Heart right ventricle (tissue), 16 donors: ENCODE data around the gene RGL1. TPM values are rescaled to one million over a fixed set of nuclear protein-coding genes. Genes with fewer than 3 reads are reported as not detected.

Experiments used
- ATAC-seq, 8 donors: fragments of 200-7000 bp; cut with Tn5 transposase; one replicate each; pipeline ENCODE4 v1.9.1; 2020; ENCODE audit warnings: mild to moderate bottlenecking in 8 of 8, moderate library complexity in 8 of 8, moderate number of reproducible peaks in 1 of 8
- DNase-seq, 2 donors: peaks; one replicate each; pipeline ENCODE4 v3.0.0-alpha.2; 2020
- H3K27ac ChIP-seq, 10 donors: fragments of 200-600 bp; sonication (generic) in 2 of 10; one replicate each; pipeline versions ENCODE4 v1.5.0 to v1.8.0; 2020 to 2022; ENCODE audit warnings: mild to moderate bottlenecking in 3 of 10
- H3K27me3 ChIP-seq, 7 donors: fragments of 200-600 bp; one replicate each; pipeline ENCODE4 v1.8.0; 2021 to 2022; ENCODE audit warnings: mild to moderate bottlenecking in 2 of 7
- H3K36me3 ChIP-seq, 9 donors: fragments of 200-600 bp; sonication (generic) in 1 of 9; one replicate each; pipeline versions ENCODE4 v1.5.0 to v1.8.0; 2020 to 2022; ENCODE audit warnings: mild to moderate bottlenecking in 2 of 9
- H3K4me1 ChIP-seq, 9 donors: fragments of 200-600 bp; sonication (generic) in 1 of 9; one replicate each; pipeline versions ENCODE4 v1.5.0 to v1.8.0; 2020 to 2022; ENCODE audit warnings: mild to moderate bottlenecking in 4 of 9
- H3K4me3 ChIP-seq, 10 donors: fragments of 200-600 bp; sonication (generic) in 2 of 10; one replicate each; pipeline versions ENCODE4 v1.5.0 to v1.8.0; 2020 to 2022; ENCODE audit warnings: mild to moderate bottlenecking in 7 of 10, moderate library complexity in 2 of 10
- H3K9me3 ChIP-seq, 11 donors: fragments of 200-600 bp in 10 of 11; sonication (generic) in 2 of 11; one replicate each; pipeline versions ENCODE4 v1.5.0 to v1.8.0; 2013 to 2022; ENCODE audit warnings: mild to moderate bottlenecking in 2 of 11, control low read depth in 1 of 11, moderate library complexity in 1 of 11
- WGBS, 2 donors: extraction: QIAGEN DNeasy Blood & Tissue Kit; methylation state at CpG; one replicate each; pipeline ENCODE4 v1.1.7; 2013; ENCODE audit warnings: inconsistent platforms in 1 of 2; 5-methylcytosine and 5-hydroxymethylcytosine counted together
- intact Hi-C, 10 donors: fragments of 100-400 bp; cut with DNase I; formaldehyde crosslinking; loops; one replicate each; pipeline versions ENCODE4 v1.11.1 to v1.14.2; 2022
- polyA plus RNA-seq, 2 donors: library from polyadenylated mRNA; stranded (reverse); fragments of 200-250 nt; gene quantifications; one replicate each; pipeline ENCODE4 v1.2.3, GENCODE V29; 2013
- total RNA-seq, 10 donors: library from RNA; stranded (reverse); fragmentation: NEBNext Ultra II Directional in 3 of 10; extraction: Animal tissue kit (Norgen Biotek cat#: 25700) in 3 of 10; gene quantifications; one replicate each; pipeline versions ENCODE4 v1.2.1 to v1.2.4, GENCODE V29; 2021 to 2023
- TF ChIP-seq, protein P1 (sequence below), 9 donors: fragments of 200-600 bp; sonication (generic) in 2 of 9; IDR thresholded peaks; one replicate each; pipeline versions ENCODE4 v1.5.0 to v1.8.0; 2021 to 2022; ENCODE audit warnings: antibody characterized with exemption in 9 of 9, mild to moderate bottlenecking in 5 of 9, moderate library complexity in 1 of 9
- donor health status: Arrhythmogenic right ventricular cardiomyopathy.
- donor health status: ischemic (EF 13 %, LVEDD 7.1; RV severe dilation, severe dysfunction).
- donor health status: healthy with polysubstance abuse.
- donor health status: DM: no; HTN: yes; CAD: no.
- donor health status: DM: no; HTN: no; CAD: no.
- donor health status: ischemic (EF 25% LVEDD 6.9; RV normal size, moderate dysfunction).
- donor health status: ischemic (EF 25% LVEDD 5.7; RV mildly dilated, moderate dysfunction).
- donor health status: healthy.
- donor health status: DM: yes; HTN: yes; CAD: no.
- donor health status: Ischemic cardiomyopathy.
- donor health status: ischemic (EF 35%, LVEDD 5.7; RV mildly dilated, moderate dysfunction).
- donor health status: nonischemic (EF 11% LVEDD 7.7; RV severe dilation, severe dysfunction).
- donor health status: DM: yes; HTN: yes; CAD: no.
- donor health status: PGD.
- donor health status: ischemic (EF 29% LVEDD 5.4; RV normal size, mild dysfunction).
- donor health status: nonischemic (EF 23%, LVEDD 6.1; RV moderate dilation, normal function).

Gene RGL1
- total and polyA plus RNA-seq, 12 donors: 3.8 to 33.4 (median 18.4) TPM

DNA sequence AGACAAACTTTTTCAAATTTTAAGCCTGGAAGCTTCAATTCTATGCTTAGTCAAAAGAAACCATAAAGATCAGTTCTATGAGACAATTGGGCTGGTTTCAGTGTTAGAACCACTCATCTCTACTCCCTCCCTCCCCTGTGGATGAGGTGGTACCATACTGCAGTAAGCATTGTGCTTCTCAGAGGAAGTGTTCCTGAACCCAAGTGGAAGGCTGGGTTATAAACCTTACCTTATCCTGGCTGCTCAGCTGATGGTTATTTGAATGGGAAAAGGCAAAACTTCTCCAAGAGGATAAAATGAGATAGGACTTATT is 34.1 kb upstream of the RGL1 start:
- DNase-seq (no peak), ATAC-seq (no peak)
- intact Hi-C loops: no loop called here
- no peak overlapping the region for H3K27ac ChIP-seq
- no peaks in the 10 kb centered on the region for H3K4me1 ChIP-seq
- H3K36me3 ChIP-seq: no peaks in the 10 kb centered on the region
- H3K9me3 ChIP-seq: peaks cover 0 to 50% (median 0%) of the 10 kb centered on the region in 11 donors
- TF ChIP-seq, protein P1, sequence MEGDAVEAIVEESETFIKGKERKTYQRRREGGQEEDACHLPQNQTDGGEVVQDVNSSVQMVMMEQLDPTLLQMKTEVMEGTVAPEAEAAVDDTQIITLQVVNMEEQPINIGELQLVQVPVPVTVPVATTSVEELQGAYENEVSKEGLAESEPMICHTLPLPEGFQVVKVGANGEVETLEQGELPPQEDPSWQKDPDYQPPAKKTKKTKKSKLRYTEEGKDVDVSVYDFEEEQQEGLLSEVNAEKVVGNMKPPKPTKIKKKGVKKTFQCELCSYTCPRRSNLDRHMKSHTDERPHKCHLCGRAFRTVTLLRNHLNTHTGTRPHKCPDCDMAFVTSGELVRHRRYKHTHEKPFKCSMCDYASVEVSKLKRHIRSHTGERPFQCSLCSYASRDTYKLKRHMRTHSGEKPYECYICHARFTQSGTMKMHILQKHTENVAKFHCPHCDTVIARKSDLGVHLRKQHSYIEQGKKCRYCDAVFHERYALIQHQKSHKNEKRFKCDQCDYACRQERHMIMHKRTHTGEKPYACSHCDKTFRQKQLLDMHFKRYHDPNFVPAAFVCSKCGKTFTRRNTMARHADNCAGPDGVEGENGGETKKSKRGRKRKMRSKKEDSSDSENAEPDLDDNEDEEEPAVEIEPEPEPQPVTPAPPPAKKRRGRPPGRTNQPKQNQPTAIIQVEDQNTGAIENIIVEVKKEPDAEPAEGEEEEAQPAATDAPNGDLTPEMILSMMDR (IDR thresholded peaks at IDR 0.05): no peak
- no peaks in the 10 kb centered on the region for H3K27me3 ChIP-seq
- H3K4me3 ChIP-seq: no peak overlapping the region

DNA sequence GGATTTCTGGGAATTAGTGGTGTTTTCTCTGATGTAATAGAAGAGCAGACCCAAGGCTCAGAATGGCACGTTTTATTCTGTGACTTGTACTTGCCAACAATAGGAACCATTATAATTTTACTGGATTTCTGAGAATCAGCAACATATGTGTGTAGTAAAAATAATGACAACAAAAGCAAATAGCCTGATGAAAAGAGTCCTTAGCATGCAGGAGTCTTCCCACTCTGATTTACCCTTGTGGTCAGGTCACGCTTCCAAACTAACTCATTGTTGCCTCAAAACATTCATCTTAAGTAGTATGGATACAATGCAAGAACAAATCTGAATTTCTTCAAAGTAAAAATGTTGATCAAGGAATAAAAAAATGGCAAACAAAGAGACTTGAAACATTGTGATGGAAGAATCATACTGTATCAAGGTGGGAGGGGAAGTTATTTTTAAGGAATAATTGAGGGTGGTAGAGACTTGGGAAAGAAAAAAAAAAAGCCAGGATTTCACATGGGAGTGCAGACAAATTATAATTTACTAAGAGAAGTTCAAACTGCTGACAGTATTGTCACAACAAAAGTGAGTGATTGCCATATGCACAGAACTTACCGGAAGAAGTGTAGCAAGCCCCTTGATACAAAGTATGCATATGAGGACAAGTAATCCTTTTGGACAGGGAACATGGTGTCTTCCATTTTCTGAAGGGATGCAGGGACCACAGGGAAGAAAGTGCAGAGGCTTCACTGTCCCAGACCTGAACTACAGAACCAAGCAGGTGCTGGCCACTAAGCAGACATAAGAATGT is 31.2 kb upstream of the RGL1 start:
- Histone ChIP-seq H3K27me3 (no peaks in the 10 kb centered on the region), H3K27ac (no peak overlapping the region), H3K4me1 (peaks cover 0 to 2% (median 0%) of the 10 kb centered on the region in 9 donors), H3K9me3 (peaks cover 0 to 51% (median 0%) of the 10 kb centered on the region in 11 donors), H3K36me3 (no peaks in the 10 kb centered on the region), H3K4me3 (no peak overlapping the region)
- no peak for ATAC-seq
- intact Hi-C loops: no loop called here
- TF ChIP-seq, protein P1 (IDR thresholded peaks at IDR 0.05): no peak
- DNase-seq: no peak
- 93 to 94% methylated on average over 3 of the region's 3 CpGs for WGBS, 2 donors

DNA sequence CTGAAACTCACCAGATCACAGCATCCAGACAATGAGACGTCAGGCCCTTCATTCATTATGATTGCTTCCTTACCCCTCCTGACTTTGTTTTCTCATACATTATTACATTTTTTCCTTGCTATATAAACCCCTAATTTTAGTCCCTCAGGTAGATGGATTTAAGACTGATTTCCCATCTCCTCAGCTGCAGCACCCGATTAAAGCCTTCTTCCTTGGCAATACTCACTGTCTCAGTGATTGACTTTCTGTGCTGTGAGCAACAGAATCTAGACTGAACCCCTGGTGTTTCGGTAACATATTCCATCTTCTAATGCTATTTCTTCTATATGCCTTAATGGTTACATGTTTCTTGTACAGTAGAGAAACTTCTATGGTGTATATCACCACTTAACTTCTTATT is 30.0 kb upstream of the RGL1 start:
- intact Hi-C loops: no loop called here
- 96 to 99% methylated on average over 3 of the region's 3 CpGs for WGBS, 2 donors

DNA sequence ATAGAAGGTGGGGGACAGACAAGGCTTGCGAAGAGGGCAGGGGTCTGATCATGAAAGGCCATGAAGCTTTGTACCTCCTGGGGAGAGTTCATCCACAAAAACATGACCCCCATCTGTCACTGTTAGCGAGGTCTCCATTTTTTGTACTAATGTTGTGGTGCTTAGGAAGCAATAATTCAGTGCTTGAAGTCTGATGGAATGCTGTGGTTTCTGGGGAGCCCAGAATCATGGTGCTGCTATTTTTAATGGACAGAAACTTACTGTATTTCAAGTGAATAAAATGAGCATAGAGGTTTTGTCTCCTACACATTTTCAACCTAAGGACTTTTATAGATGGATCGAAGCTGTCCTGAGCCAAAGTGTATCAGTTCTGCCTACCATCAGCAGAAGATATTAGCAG is 28.2 kb upstream of the RGL1 start:
- intact Hi-C loops: no loop called here
- TF ChIP-seq, protein P1 (IDR thresholded peaks at IDR 0.05): no peak
- 94 to 97% methylated on average over 3 of the region's 3 CpGs for WGBS, 2 donors
- Histone ChIP-seq H3K4me1 (peaks cover 0 to 15% (median 11%) of the 10 kb centered on the region in 9 donors), H3K4me3 (no peak overlapping the region), H3K27ac (no peak overlapping the region), H3K9me3 (peaks cover 0 to 23% (median 0%) of the 10 kb centered on the region in 11 donors), H3K36me3 (no peaks in the 10 kb centered on the region), H3K27me3 (no peaks in the 10 kb centered on the region)
- no peak for DNase-seq
- no peak for ATAC-seq

More for the DNA sequence above, 30.0 kb upstream of the RGL1 start:
- TF ChIP-seq, protein P1 (IDR thresholded peaks at IDR 0.05): no peak
- Histone ChIP-seq H3K4me3 (no peak overlapping the region), H3K27me3 (no peaks in the 10 kb centered on the region), H3K9me3 (peaks cover 0 to 39% (median 0%) of the 10 kb centered on the region in 11 donors), H3K36me3 (no peaks in the 10 kb centered on the region), H3K27ac (no peak overlapping the region), H3K4me1 (peaks cover 0 to 5% (median 0%) of the 10 kb centered on the region in 9 donors)
- no peak for DNase-seq
- ATAC-seq: no peak
